CD8-positive, alpha-beta memory T cell (primary cell): ENCODE measurements around the gene SNX21. TPM values are rescaled to one million over a fixed set of nuclear protein-coding genes. Genes with fewer than 3 reads are reported as not detected.
"Not testable (repeated sequence)": the region's sequence is repeated elsewhere in the genome, so short reads cannot be mapped to it uniquely, and the experiment has no call there.

ENCODE experiments used
- CTCF ChIA-PET: fragments of 350-600 bp; sonication (Branson Sonifier 250); formaldehyde crosslinking; loops from one replicate; lab custom pipeline; 2021; ENCODE audit warnings: antibody characterized with exemption; lab: Charles Lee
- POLR2A ChIA-PET: fragments of 350-600 bp; sonication (Branson Sonifier 250); formaldehyde crosslinking; loops from one replicate; lab custom pipeline; 2021; ENCODE audit warnings: antibody characterized with exemption; lab: Charles Lee
- DNase-seq, 5 donors: peaks; one replicate each; pipeline versions ENCODE4 v3.0.0 to v3.0.0-alpha.2; 2020 to 2022; ENCODE audit warnings: mixed read lengths in 1 of 5
- H3K27ac ChIP-seq: one replicate; pipeline ENCODE4 v1.7.0; 2013; ENCODE audit warnings: low read depth, mild to moderate bottlenecking, low read length, moderate library complexity
- H3K27me3 ChIP-seq: 2 replicates; pipeline ENCODE4 v1.7.0; 2013; ENCODE audit warnings: low read length, mild to moderate bottlenecking; ENCODE audit not compliant: insufficient read depth, poor library complexity, severe bottlenecking
- H3K36me3 ChIP-seq: 2 replicates; pipeline ENCODE4 v1.7.0; 2013; ENCODE audit warnings: mild to moderate bottlenecking, low read length, moderate library complexity; ENCODE audit not compliant: insufficient read depth
- H3K4me1 ChIP-seq: 2 replicates; pipeline ENCODE4 v1.7.0; 2013; ENCODE audit warnings: mild to moderate bottlenecking, low read length, moderate library complexity; ENCODE audit not compliant: insufficient read depth
- H3K4me3 ChIP-seq: 2 replicates; pipeline ENCODE4 v1.7.0; 2013; ENCODE audit warnings: mild to moderate bottlenecking, low read length
- H3K9me3 ChIP-seq: 2 replicates; pipeline ENCODE4 v1.7.0; 2013; ENCODE audit warnings: mild to moderate bottlenecking, low read length
- H3K27ac Mint-ChIP-seq, 8 donors: one replicate each; pipeline ENCODE4 v1.8.0; 2020 to 2021; ENCODE audit warnings: mixed read lengths in 8 of 8, mild to moderate bottlenecking in 6 of 8, inconsistent platforms in 3 of 8, moderate library complexity in 3 of 8
- H3K27me3 Mint-ChIP-seq, 2 donors: one replicate each; pipeline ENCODE4 v1.8.0; 2020 to 2021; ENCODE audit warnings: mixed read lengths in 2 of 2, mild to moderate bottlenecking in 1 of 2, moderate library complexity in 1 of 2
- H3K36me3 Mint-ChIP-seq, 3 donors: one replicate each; pipeline ENCODE4 v1.8.0; 2020 to 2021; ENCODE audit warnings: mixed read lengths in 3 of 3, inconsistent platforms in 1 of 3, mild to moderate bottlenecking in 1 of 3
- H3K4me1 Mint-ChIP-seq, 3 donors: one replicate each; pipeline ENCODE4 v1.8.0; 2020 to 2021; ENCODE audit warnings: mixed read lengths in 3 of 3, inconsistent platforms in 1 of 3, mild to moderate bottlenecking in 1 of 3
- H3K4me3 Mint-ChIP-seq, 7 donors: one replicate each; pipeline ENCODE4 v1.8.0; 2020 to 2021; ENCODE audit warnings: mixed read lengths in 7 of 7, mild to moderate bottlenecking in 6 of 7, moderate library complexity in 4 of 7, inconsistent platforms in 2 of 7
- H3K9me3 Mint-ChIP-seq, 5 donors: one replicate each; pipeline ENCODE4 v1.8.0; 2020 to 2022; ENCODE audit warnings: mixed read lengths in 5 of 5, mild to moderate bottlenecking in 3 of 5, moderate library complexity in 2 of 5, inconsistent platforms in 1 of 5
- polyA plus RNA-seq: library from polyadenylated mRNA; unstranded; fragments of 300-500 nt; fragmentation: Illumina TruSeq; gene quantifications from one replicate; pipeline ENCODE4 v1.2.3, GENCODE V29; 2021
- total RNA-seq, 2 experiments: library from RNA; stranded (reverse); gene quantifications; one replicate each; pipeline ENCODE4 v1.2.3, GENCODE V29; 2021

Gene SNX21, protein sequence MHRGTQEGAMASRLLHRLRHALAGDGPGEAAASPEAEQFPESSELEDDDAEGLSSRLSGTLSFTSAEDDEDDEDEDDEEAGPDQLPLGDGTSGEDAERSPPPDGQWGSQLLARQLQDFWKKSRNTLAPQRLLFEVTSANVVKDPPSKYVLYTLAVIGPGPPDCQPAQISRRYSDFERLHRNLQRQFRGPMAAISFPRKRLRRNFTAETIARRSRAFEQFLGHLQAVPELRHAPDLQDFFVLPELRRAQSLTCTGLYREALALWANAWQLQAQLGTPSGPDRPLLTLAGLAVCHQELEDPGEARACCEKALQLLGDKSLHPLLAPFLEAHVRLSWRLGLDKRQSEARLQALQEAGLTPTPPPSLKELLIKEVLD
- total RNA-seq (1 to 10 TPM; 1.2 to 1.3 TPM), polyA plus RNA-seq (3.4 TPM)

DNA sequence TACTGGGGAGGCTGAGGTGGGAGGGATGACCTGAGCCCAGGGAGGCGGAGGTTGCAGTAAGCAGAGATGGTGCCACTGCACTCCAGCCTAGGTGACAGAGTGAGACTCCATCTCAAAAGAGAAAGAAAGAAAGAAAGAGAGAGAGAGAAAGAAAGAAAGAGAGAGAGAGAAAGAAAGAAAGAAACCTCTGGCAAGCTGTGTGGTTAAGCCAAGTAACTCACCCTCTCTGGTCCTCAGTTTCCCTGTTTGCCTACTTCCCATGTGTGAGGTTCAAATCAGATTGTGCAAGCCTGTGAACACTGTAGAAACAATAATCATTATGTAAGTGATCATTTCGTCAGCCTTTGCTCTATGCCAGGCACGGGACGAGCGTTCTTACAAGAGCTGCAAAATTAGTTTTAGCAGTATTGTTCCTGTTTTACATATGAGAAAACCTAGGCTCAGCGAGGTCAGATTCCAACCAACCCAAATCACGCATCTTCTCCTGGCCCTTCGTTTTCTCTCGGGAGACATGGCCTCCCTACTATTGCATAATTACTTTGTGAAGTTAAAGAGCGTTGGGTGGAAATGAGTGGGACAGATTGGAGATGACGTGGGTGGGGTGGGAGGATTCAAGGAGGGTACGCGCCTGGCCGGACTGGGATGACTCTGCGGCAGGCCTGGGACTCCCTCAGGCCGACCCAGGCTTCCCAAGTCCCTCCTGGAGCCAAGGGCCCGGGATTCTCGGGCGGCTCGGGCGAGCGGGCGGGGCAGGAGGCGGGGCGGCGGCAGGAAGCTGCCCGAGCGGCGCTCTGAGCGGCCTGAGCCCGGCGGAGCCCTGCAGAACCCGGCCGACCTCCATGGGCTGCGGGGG lies at the start of gene SNX21:
Gene SNX21, plus strand, starts transcription at position 770 of the 853 bp plus-strand sequence. CDS start 121 bp downstream, outside the sequence.
- Mint-ChIP-seq H3K36me3 (peaks cover 0 to 1% (median 0%) of the 10 kb centered on the region in 3 donors), H3K4me1 (peaks cover 9 to 20% (median 17%) of the 10 kb centered on the region in 3 donors), H3K4me3 (peak within 1 kb of the TSS; percentile 64 to 89 (median 82)), H3K9me3 (no peaks in the 10 kb centered on the region), H3K27ac (peak within 1 kb of the TSS in 7 of 8 donors; percentile 55 to 87 (median 69)), H3K27me3 (peaks cover 0 to 3% of the 10 kb centered on the region in 2 donors)
- Histone ChIP-seq H3K27ac (no peak within 1 kb of the TSS), H3K36me3 (no peaks in the 10 kb centered on the region), H3K27me3 (no peaks in the 10 kb centered on the region), H3K4me1 (no peaks in the 10 kb centered on the region), H3K9me3 (no peaks in the 10 kb centered on the region), H3K4me3 (peak within 1 kb of the TSS; percentile 64)
- ChIA-PET CTCF (interaction anchor here (1.6 kb wide), 1 partner anchor 9 kb away, joined by 4 read pairs; no protein-coding TSS in a partner anchor), POLR2A (interaction anchor here (1.1 to 1.6 kb wide), 4 partner anchors 9 to 102 kb away, joined by 3 to 5 read pairs (median 4); partner anchors contain the start of gene ZSWIM1)
- DNase-seq = peak in 4 of 5 donors; percentile 17 to 31 (median 18)

DNA sequence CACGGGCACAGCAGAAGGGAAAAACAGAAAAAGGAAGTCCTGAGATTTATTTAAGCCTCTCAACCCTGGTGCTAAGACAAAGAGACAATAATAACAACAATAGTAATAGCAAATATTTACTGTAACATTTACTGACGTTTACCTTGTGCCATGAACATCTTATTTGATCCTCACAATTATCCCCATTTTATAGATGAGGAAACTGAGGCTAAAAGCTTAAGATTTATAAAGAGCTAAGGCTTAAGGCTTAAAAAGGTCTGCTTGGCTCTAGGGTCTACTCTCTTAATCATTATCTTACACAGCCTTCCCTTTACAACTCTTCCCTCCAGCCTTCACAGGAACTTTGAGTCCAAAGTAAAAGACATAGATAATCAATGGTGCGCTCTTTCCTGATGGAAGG lies 45.2 kb upstream of the SNX21 start:
- no peak overlapping the region for H3K4me3 ChIP-seq

DNA sequence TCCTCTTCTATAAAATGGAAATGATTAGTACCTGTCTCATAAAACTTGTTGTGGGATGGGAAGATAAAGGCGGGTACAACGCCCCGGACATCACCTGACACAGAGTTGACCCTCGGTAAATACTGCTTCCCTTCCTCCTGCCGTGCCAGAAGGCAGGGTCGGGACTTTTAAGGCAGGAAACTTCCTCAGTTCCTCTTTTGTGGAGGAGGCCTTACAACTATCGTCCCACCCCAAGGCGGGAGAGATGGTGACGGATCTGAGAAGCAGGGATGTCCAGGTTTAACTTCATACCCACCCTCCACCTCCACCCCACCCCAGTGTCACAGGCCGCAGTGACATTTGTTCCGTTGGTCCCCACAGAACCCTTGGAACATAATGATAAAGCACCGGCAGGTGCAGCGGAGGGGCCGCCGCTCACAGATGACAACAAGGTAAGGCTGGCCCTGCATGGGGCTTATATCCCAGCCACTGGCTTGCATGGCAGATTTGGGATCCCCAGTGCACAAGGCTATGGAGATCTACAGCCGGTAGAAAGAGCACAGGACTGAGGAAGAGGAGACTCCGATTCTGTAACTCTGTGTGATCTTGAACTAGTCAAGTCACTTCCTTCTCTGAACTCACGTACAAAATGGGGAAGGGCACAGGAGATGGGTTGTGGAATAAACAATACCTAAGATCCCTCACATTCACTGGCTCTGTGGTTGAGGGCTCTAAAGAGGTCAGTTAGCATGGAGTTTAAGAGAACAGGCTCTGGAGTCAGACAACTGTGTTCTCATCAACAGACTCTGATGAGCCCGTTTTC lies 41.1 kb upstream of the SNX21 start:
- peak overlapping the region; percentile 87 to 95 (median 91) for H3K4me3 Mint-ChIP-seq
- H3K36me3 Mint-ChIP-seq = peaks cover 4 to 43% (median 14%) of the 10 kb centered on the region in 3 donors
- ChIA-PET POLR2A (interaction anchor here (0.5 kb wide), 1 partner anchor 12 kb away, joined by 3 read pairs; no protein-coding TSS in a partner anchor), CTCF (interaction anchor here (1.0 to 2.5 kb wide), 3 partner anchors 9 to 141 kb away, joined by 3 to 13 read pairs (median 3); no protein-coding TSS in a partner anchor)
- Histone ChIP-seq H3K9me3 (no peaks in the 10 kb centered on the region), H3K27ac (peak overlapping the region; percentile 92), H3K4me1 (peaks cover 10% of the 10 kb centered on the region), H3K4me3 (peak overlapping the region; percentile 76), H3K27me3 (no peaks in the 10 kb centered on the region), H3K36me3 (peaks cover 12% of the 10 kb centered on the region)
- no peaks in the 10 kb centered on the region for H3K9me3 Mint-ChIP-seq
- no peak for DNase-seq
- peak overlapping the region; percentile 88 to 99 (median 95) for H3K27ac Mint-ChIP-seq
- peaks cover 13 to 23% (median 13%) of the 10 kb centered on the region in 3 donors for H3K4me1 Mint-ChIP-seq
- no peaks in the 10 kb centered on the region for H3K27me3 Mint-ChIP-seq

More for the DNA sequence above, 45.2 kb upstream of the SNX21 start:
- ChIA-PET CTCF (interaction anchor here (0.6 kb wide), 1 partner anchor 17 kb away, joined by 3 read pairs; no protein-coding TSS in a partner anchor), POLR2A (no interaction called here)
- Histone ChIP-seq H3K27me3 (no peaks in the 10 kb centered on the region), H3K9me3 (no peaks in the 10 kb centered on the region), H3K27ac (no peak overlapping the region), H3K4me1 (peaks cover 10% of the 10 kb centered on the region), H3K36me3 (no peaks in the 10 kb centered on the region)
- Mint-ChIP-seq H3K9me3 (no peaks in the 10 kb centered on the region), H3K4me3 (no peak overlapping the region), H3K27me3 (peaks cover 1 to 3% of the 10 kb centered on the region in 2 donors), H3K27ac (no peak overlapping the region), H3K36me3 (peaks cover 0 to 9% (median 0%) of the 10 kb centered on the region in 3 donors), H3K4me1 (peaks cover 13 to 20% (median 13%) of the 10 kb centered on the region in 3 donors)
- no peak for DNase-seq

DNA sequence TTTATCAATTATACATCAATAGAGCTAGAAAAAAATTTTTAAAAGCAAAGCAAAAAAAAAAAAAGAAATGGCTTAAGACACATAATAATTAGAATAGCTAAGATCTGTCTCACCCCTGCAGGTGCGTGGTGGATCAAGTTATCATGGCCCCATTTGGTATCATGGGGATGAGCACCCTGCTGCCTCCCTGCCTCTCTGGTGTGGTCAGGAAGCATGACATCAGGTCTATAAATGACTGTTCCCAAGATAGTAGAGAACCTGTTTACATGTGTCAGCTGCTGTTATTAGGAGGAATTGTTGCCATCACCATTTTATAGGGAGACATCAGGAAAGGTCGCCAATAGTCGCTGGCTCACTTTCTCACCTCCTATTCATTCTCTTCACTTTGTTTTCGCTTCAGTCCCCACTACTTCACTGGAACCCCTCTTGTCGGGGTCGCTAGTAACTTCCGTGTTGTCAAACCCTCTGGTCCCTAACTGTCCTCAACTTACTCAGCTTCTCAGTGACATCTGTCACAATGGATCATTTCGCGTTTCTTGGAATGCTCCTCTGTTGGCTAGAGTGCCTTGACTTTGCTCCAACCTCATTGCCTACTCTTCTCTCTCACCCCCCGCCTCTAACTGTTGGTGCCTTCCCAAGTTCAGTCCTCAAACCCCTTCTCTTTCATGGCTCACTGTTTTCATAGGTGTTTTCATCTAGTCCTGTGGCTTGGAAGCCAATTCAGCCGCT lies 37.1 kb upstream of the SNX21 start:
- H3K27me3 Mint-ChIP-seq = no peaks in the 10 kb centered on the region
- peak overlapping the region in 1 of 7 donors; percentile 4 for H3K4me3 Mint-ChIP-seq
- H3K27ac ChIP-seq = no peak overlapping the region
- H3K9me3 Mint-ChIP-seq = no peaks in the 10 kb centered on the region
- H3K9me3 ChIP-seq = no peaks in the 10 kb centered on the region
- no peak overlapping the region for H3K4me3 ChIP-seq
- no peaks in the 10 kb centered on the region for H3K27me3 ChIP-seq
- ChIA-PET CTCF (interaction anchor here (1.1 to 1.6 kb wide), 2 partner anchors 11 to 476 kb away, joined by 3 to 4 read pairs; no protein-coding TSS in a partner anchor), POLR2A (no interaction called here)
- peak overlapping the region in 5 of 8 donors; percentile 4 to 85 (median 49) for H3K27ac Mint-ChIP-seq
- no peak for DNase-seq
- peaks cover 17% of the 10 kb centered on the region for H3K36me3 ChIP-seq
- peaks cover 21 to 28% (median 22%) of the 10 kb centered on the region in 3 donors for H3K4me1 Mint-ChIP-seq
- peaks cover 4 to 57% (median 15%) of the 10 kb centered on the region in 3 donors for H3K36me3 Mint-ChIP-seq
- peaks cover 10% of the 10 kb centered on the region for H3K4me1 ChIP-seq

DNA sequence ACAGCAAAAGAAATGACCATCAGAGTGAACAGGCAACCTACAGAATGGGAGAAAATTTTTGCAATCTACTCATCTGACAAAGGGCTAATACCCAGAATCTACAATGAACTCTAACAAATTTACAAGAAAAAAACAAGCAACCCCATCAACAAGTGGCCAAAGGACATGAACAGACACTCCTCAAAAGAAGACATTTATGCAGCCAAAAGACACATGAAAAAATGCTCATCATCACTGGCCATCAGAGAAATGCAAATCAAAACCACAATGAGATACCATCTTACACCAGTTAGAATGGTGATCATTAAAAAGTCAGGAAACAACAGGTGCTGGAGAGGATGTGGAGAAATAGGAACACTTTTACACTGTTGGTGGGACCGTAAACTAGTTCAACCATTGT lies 36.1 kb upstream of the SNX21 start:
- Mint-ChIP-seq H3K4me1 (peaks cover 15 to 20% (median 16%) of the 10 kb centered on the region in 3 donors), H3K36me3 (peaks cover 4 to 62% (median 19%) of the 10 kb centered on the region in 3 donors), H3K27ac (peak overlapping the region in 1 of 8 donors; percentile 32)
- H3K4me1 ChIP-seq, H3K4me3 Mint-ChIP-seq, H3K9me3 ChIP-seq, H3K9me3 Mint-ChIP-seq, DNase-seq, H3K27me3 ChIP-seq, H3K4me3 ChIP-seq, H3K27ac ChIP-seq, POLR2A ChIA-PET, H3K27me3 Mint-ChIP-seq, CTCF ChIA-PET: not testable (repeated sequence)
- H3K36me3 ChIP-seq = peaks cover 23% of the 10 kb centered on the region

DNA sequence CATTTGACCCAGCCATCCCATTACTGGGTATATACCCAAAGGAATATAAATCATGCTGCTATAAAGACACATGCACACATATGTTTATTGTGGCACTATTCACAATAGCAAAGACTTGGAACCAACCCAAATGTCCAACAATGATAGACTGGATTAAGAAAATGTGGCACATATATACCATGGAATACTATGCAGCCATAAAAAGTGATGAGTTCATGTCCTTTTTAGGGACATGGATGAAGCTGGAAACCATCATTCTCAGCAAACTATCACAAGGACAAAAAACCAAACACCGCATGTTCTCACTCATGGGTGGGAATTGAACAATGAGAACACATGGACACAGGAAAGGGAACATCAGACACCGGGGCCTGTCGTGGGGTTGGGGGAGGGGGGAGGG lies 35.6 kb upstream of the SNX21 start:
- CTCF ChIA-PET = interaction anchor here (1.4 to 2.5 kb wide), 5 partner anchors 11 to 173 kb away, joined by 4 to 21 read pairs (median 11); partner anchors contain the start of gene ZNF335
- H3K36me3 ChIP-seq = peaks cover 27% of the 10 kb centered on the region
- H3K9me3 Mint-ChIP-seq, POLR2A ChIA-PET, DNase-seq, H3K4me3 Mint-ChIP-seq, H3K4me1 ChIP-seq, H3K27ac ChIP-seq, H3K27me3 ChIP-seq, H3K27me3 Mint-ChIP-seq, H3K4me3 ChIP-seq, H3K9me3 ChIP-seq: not testable (repeated sequence)
- Mint-ChIP-seq H3K27ac (peak overlapping the region in 1 of 8 donors; percentile 94), H3K4me1 (peaks cover 11 to 15% (median 11%) of the 10 kb centered on the region in 3 donors), H3K36me3 (peaks cover 4 to 64% (median 23%) of the 10 kb centered on the region in 3 donors)
